Measurements from ENCODE around the gene ZNF286A.
A peak's percentile ranks its signal among the peaks of the same experiment; 100 is the strongest.
"Not testable (repeated sequence)": the region's sequence is repeated elsewhere in the genome, so short reads cannot be mapped to it uniquely, and the experiment has no call there.

The ZNF286A gene

GRCh38 chr17:15699413-15699924 is at the start of gene ZNF286A:
Gene ZNF286A, plus strand, starts transcription at chr17:15699752. Its CDS starts 578 bp downstream, at chr17:15700330.
- DNase-seq (ENCODE audit: low read depth in 4 of 4, low spot score in 1 of 4), result peak; percentile 78 to 97 (median 96)

GRCh38 chr17:15649861-15650421 is 49.6 kb upstream of the ZNF286A start:
- no peak for DNase-seq (ENCODE audit: low read depth in 4 of 4, low spot score in 1 of 4)

GRCh38 chr17:15650741-15651582 is 48.6 kb upstream of the ZNF286A start:
- no peak for DNase-seq (ENCODE audit: low read depth in 4 of 4, low spot score in 1 of 4)

- no peak for DNase-seq (ENCODE audit: low read depth in 4 of 4, low spot score in 1 of 4)
Observed at GRCh38 chr17:15651583-15652110, 47.9 kb upstream of the ZNF286A start.

GRCh38 chr17:15652960-15653359 is 46.6 kb upstream of the ZNF286A start:
- DNase-seq (ENCODE audit: low read depth in 4 of 4, low spot score in 1 of 4), result no peak

GRCh38 chr17:15654401-15654800 is 45.2 kb upstream of the ZNF286A start:
- not testable (repeated sequence) for DNase-seq (ENCODE audit: low read depth in 4 of 4, low spot score in 1 of 4)

- no peak for DNase-seq (ENCODE audit: low read depth in 4 of 4, low spot score in 1 of 4)
Observed at GRCh38 chr17:15654886-15655561, 44.5 kb upstream of the ZNF286A start.

- no peak for DNase-seq (ENCODE audit: low read depth in 4 of 4, low spot score in 1 of 4)
Observed at GRCh38 chr17:15657868-15658267, 41.7 kb upstream of the ZNF286A start.

- no peak for DNase-seq (ENCODE audit: low read depth in 4 of 4, low spot score in 1 of 4)
Observed at GRCh38 chr17:15658296-15658695, 41.3 kb upstream of the ZNF286A start.

GRCh38 chr17:15659236-15659635 is 40.3 kb upstream of the ZNF286A start:
- no peak for DNase-seq (ENCODE audit: low read depth in 4 of 4, low spot score in 1 of 4)

GRCh38 chr17:15659663-15660062 is 39.9 kb upstream of the ZNF286A start:
- DNase-seq (ENCODE audit: low read depth in 4 of 4, low spot score in 1 of 4), result no peak

GRCh38 chr17:15660077-15660476 is 39.5 kb upstream of the ZNF286A start:
- DNase-seq (ENCODE audit: low read depth in 4 of 4, low spot score in 1 of 4), result no peak

- no peak for DNase-seq (ENCODE audit: low read depth in 4 of 4, low spot score in 1 of 4)
Observed at GRCh38 chr17:15662681-15663080, 36.9 kb upstream of the ZNF286A start.

GRCh38 chr17:15663176-15663575 is 36.4 kb upstream of the ZNF286A start:
- no peak for DNase-seq (ENCODE audit: low read depth in 4 of 4, low spot score in 1 of 4)

GRCh38 chr17:15663691-15664090 is 35.9 kb upstream of the ZNF286A start:
- DNase-seq (ENCODE audit: low read depth in 4 of 4, low spot score in 1 of 4), result no peak

GRCh38 chr17:15669526-15669925 is 30.0 kb upstream of the ZNF286A start:
- not testable (repeated sequence) for DNase-seq (ENCODE audit: low read depth in 4 of 4, low spot score in 1 of 4)

GRCh38 chr17:15674640-15675039 is 24.9 kb upstream of the ZNF286A start:
- not testable (repeated sequence) for DNase-seq (ENCODE audit: low read depth in 4 of 4, low spot score in 1 of 4)

GRCh38 chr17:15675991-15676390 is 23.6 kb upstream of the ZNF286A start:
- DNase-seq (ENCODE audit: low read depth in 4 of 4, low spot score in 1 of 4), result not testable (repeated sequence)

GRCh38 chr17:15683135-15683534 is 16.4 kb upstream of the ZNF286A start:
- not testable (repeated sequence) for DNase-seq (ENCODE audit: low read depth in 4 of 4, low spot score in 1 of 4)

GRCh38 chr17:15683824-15684478 is 15.6 kb upstream of the ZNF286A start, which contains the start of gene TRIM16:
Gene TRIM16, minus strand, starts transcription at chr17:15684311. Its CDS starts 32,702 bp downstream, at chr17:15651609.
- DNase-seq (ENCODE audit: low read depth in 4 of 4, low spot score in 1 of 4), result peak; percentile 54 to 74 (median 62)

- not testable (repeated sequence) for DNase-seq (ENCODE audit: low read depth in 4 of 4, low spot score in 1 of 4)
Observed at GRCh38 chr17:15687494-15687893, 12.1 kb upstream of the ZNF286A start.

Measured in stimulated activated CD4-positive, alpha-beta T cell treated with anti-CD3 and anti-CD28 coated beads, Interleukin-1b, Interleukin-23, amount 100 ng/mL, for 24 hours (primary cell).